HL-60 (cell line): ENCODE measurements around the gene PICALM.

Experiments
- POLR2AphosphoS5 ChIP-seq: IDR thresholded peaks from 2 replicates; pipeline ENCODE4 v1.6.1; 2012; ENCODE audit warnings: low read depth
- TF ChIP-seq, protein P1 (sequence below): IDR thresholded peaks from one replicate; pipeline ENCODE4 v1.5.1; 2011; ENCODE audit warnings: low read length, control low read depth, inconsistent platforms; ENCODE audit not compliant: insufficient read depth

DNA sequence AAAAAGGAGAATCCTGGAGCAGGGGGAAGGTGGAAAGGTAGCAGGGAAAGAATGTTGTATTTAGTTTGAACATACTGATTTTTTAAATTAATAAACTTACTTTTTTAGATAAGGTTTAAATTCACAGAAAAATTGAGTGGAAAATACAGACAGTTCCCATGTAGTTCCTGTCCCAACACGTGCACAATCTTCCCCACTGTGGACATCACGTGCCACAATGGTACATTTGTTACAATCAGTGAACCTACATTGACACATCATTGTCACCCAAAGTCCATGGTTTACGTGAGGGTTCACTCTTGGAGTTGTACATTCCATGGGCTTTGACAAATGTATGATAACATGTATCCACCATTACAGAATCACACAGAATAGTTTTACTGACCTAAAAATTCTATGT is 10.5 kb upstream of the PICALM start:
- TF ChIP-seq, protein P1, sequence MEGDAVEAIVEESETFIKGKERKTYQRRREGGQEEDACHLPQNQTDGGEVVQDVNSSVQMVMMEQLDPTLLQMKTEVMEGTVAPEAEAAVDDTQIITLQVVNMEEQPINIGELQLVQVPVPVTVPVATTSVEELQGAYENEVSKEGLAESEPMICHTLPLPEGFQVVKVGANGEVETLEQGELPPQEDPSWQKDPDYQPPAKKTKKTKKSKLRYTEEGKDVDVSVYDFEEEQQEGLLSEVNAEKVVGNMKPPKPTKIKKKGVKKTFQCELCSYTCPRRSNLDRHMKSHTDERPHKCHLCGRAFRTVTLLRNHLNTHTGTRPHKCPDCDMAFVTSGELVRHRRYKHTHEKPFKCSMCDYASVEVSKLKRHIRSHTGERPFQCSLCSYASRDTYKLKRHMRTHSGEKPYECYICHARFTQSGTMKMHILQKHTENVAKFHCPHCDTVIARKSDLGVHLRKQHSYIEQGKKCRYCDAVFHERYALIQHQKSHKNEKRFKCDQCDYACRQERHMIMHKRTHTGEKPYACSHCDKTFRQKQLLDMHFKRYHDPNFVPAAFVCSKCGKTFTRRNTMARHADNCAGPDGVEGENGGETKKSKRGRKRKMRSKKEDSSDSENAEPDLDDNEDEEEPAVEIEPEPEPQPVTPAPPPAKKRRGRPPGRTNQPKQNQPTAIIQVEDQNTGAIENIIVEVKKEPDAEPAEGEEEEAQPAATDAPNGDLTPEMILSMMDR: no peak
- TF ChIP-seq POLR2AphosphoS5: no peak
